NCI-H146 treated with DMSO at 0.1 percent for 48 hours (cell line): Measurements from ENCODE around the gene WWC2.

ENCODE experiments used
- DNase-seq: peaks from one replicate; lab custom pipeline; 2025; ENCODE audit not compliant: unreplicated experiment; lab: John Stamatoyannopoulos, UW

The WWC2 gene

GRCh38 chr4:183326853-183327252 lies 227.8 kb downstream of the WWC2 start:
- DNase-seq = no peak

DNA sequence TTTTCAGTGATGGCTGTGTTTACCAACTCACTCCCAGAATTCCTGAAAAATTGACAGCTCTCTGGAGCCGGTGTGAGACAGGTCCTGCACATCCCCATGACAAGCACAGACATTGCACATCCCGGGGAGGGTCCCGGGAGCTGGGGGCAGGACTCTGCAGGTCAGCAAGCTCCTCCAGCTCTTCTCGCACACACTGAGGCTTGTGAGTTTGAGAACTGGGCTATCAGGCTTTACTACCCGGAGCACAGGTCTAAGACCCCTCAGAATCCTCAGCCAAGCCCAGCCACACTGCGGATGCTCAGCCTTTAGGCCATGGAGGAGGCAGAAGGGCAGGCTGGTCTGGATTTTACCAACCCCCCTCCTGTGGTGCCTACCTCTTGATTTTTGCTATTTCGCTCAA lies 228.8 kb downstream of the WWC2 start:
- no peak for DNase-seq

GRCh38 chr4:183328832-183329231 lies 229.8 kb downstream of the WWC2 start:
- no peak for DNase-seq

GRCh38 chr4:183329244-183329643 lies 230.2 kb downstream of the WWC2 start:
- DNase-seq = no peak

GRCh38 chr4:183329954-183330742 lies 231.1 kb downstream of the WWC2 start:
- no peak for DNase-seq

DNA sequence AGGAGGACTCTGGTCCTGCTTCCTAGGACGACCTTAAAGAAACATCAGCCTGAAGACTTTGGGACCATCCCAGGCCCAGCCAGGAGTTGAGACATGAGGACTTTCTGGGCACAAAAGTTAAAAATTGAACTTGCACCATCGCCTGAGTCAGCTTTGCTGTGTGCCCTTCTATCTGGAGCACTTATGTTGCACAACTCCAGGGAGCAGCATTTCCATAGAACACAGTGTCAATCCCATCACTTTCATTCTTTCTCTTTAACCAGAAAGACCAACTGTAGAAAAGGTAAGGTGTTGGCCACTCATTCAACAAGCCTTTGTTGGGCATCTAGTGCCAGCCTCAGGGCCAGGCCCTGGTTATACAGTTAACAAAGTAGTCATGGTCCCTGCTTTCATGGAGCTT lies 231.8 kb downstream of the WWC2 start:
- no peak for DNase-seq

- DNase-seq = no peak
Observed at GRCh38 chr4:183332447-183332846, 233.4 kb downstream of the WWC2 start.

DNA sequence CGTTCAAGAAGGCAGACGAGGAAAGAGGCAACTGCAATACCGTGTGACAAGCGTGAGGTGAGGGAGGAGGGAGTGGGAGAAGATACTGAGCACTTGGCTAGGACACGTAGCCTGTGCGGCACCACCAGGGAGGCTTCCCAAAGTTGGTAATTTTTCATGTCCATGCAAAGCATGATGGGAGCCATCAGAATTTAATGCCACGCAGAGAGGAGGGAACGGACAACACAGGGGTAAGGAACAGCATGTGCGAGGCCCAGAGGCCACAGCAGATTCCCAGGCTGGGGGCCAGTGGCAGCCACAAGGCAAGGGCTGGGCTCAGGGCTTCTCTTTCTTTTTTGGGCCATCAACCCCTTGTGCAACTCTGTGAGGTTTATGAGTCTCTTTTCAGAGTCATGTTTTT lies 234.1 kb downstream of the WWC2 start:
- no peak for DNase-seq

DNA sequence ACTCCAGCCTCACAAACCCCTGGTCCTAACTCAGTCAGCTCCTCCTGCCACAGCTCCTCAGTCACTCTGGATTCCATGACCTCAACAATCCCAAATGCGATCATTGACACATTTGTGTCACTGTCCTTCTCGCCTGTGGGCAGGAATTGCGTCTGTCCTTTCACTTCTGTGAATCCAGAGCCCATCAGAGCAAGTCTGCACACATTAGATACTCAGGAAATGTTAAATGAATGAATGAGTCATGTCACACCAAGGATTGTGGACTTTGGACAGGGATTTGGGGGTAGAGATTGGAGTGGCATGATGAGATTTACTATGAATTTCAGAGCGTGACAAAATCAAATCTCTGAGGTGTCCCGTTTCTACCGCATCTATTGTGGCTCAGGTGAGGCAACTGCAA lies 234.9 kb downstream of the WWC2 start:
- no peak for DNase-seq

DNA sequence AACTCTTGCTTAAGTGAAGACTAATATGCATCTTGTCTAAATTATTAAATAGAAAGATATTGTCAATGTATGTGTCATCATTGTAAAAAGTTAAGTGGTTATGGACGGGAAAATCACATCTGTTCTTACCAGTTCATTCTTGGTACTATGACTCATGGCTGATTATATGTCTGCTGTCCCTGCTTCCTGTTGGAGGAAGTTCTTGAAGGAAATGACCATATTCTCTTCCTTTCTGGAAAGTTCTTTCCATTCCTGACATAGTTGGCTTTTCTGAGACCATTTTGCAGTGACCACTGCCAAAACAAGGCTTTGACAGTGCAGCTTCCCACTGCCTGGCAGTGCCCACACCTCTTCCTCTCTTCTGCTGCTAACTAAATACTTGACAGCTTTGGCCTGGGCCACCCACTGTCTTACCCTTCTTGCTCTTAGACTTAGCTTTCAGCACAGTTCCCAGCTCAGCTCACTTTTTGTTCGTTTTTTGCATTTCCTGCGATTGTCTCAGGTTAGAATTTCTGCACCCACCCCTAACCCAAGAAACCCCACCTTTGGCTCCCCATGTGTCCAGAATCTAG lies 236.4 kb downstream of the WWC2 start:
- no peak for DNase-seq

DNA sequence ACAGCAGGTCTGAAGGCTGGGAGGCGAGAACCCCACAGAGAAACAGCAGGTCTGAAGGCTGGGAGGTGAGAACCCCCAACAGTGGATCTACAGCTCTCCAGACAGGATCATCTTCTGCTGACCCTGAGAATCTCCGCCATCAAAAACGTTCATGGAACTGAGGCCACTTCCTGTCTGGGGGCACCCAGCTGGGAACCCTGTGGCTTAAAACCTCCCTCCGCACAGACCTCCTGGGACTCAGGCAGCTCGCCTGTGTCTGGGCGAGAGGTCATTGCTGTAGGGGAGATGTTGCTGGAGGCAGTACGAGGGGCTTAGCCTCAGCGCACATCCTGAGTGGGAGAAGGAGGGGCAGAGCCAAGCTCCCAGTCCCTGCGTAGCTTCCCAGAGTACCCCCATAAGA lies 238.3 kb downstream of the WWC2 start:
- no peak for DNase-seq

DNA sequence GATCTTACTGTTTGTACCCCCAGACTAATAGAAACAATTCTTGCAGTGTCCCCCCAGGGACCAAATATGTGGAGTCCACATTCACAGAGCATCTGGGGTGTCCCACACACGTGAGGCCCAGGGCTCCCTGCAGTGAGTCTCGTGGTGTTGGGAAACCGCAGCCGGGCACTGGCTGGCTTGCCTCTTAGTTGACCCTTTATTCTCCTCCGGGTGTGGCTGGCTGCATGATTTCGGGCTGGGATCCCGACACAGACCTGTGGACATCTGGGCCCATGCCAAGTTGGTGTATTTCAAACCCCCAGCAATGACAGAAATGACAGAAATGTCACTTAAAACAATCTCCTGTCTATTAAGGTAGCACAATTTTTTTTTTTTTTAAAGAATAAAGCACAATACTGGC lies 238.8 kb downstream of the WWC2 start:
- no peak for DNase-seq

GRCh38 chr4:183342541-183343533 lies 243.8 kb downstream of the WWC2 start:
- DNase-seq = no peak

DNA sequence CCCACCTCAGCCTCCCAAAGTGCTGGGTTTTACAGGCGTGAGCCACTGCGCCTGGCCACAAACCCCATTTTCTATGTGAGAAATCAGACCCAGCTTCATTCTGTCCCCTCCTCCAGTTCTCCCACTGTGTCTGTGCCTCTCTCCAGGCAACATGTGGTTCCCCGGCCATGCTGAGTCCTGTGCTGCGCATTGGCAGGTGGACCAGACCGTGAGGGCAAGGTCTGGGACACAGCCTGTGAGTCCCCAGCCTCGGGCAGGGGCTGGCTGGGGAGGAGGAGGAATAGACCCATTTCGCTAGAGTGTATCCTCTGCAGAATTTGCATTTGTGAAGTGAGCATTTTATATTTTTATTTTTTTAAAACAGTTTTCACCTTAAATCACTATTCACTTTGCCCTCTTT lies 244.7 kb downstream of the WWC2 start:
- DNase-seq = no peak

DNA sequence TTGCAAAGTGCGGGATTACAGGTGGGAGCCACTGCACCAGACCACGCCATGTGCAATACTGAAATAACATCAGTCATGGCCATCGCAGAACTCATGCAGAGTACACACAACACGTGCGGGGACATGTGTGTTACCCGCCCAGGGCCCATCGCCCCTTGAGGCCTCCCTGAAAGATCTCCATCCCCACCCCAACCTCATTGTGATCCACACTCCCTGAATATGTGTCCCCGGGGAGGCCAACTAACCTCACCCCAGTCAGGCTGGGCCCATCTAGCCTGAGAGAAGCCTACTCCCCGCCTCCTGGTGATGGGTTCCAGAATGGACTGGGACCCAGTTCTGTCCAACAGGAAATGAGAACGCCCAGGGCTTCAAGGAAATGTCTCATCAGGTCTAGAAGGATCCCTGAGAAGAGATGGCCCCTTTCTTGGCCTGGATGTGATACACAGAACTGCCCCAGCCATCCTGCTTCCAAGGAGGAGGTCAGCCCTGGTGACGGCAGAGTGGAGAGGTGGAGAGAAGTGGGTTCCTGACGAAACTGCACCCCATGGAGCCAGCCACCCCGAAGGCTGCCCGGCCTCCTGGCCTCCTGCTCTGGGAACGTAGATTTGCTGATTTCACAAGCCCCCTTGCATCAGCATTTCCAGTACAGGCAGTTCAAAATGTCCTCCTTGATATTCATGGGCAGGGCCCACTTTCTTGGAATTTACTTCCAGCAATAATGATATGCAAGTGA lies 245.6 kb downstream of the WWC2 start:
- DNase-seq = no peak

- DNase-seq = no peak
Observed at GRCh38 chr4:183345261-183345660, 246.2 kb downstream of the WWC2 start.

GRCh38 chr4:183347146-183347545 lies 248.1 kb downstream of the WWC2 start:
- no peak for DNase-seq

DNA sequence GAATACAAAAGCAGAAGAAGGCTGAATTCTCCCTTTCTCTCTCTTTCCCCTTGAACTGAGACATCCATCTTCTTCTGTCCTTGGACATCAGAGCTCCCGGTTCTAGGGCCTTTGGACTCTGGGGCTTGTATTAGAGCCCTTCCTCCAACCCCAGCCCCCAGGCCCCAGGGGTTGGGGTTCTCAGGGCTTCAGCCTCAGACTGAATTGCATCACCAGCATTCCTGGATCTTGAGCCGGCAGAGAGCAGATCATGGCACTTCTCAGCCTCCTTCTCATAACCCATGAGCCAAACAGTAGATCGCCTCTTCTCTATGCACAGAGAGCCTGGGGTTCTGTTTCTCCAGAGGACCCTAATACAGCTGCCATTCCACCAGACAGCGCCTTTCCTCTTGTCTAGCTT lies 248.5 kb downstream of the WWC2 start:
- DNase-seq = no peak

DNA sequence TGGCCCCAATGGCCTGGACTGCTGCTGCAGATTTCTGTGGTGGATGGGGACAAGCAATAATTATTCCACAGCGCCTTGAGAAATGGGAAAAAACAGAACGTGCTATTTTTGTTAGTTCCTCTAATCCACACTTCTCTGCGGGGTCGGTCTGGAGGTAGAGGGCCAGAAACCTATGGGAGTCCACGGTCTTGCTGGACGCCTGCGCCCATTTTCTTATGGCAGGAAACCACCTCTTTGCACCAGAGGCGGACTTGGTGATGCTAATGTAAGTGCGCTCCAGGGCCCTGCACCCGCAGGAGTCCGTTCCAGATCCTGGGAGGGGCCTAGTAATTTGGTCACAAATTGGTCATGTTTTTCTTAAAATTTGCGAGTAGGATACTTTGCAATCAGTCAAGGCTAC lies 249.1 kb downstream of the WWC2 start:
- no peak for DNase-seq

- no peak for DNase-seq
Observed at GRCh38 chr4:183348706-183349659, 249.9 kb downstream of the WWC2 start.
